GM19468 (cell line): Measurements from ENCODE around the gene KLHDC7A.

Experiments used
- ATAC-seq: cut with Tn5 transposase; IDR thresholded peaks from one replicate; pipeline ENCODE4 v1.9.1; 2021; ENCODE audit warnings: mild to moderate bottlenecking, moderate library complexity, moderate number of reproducible peaks; ENCODE audit not compliant: unreplicated experiment; ENCODE audit errors: extremely low read depth

Gene KLHDC7A

DNA sequence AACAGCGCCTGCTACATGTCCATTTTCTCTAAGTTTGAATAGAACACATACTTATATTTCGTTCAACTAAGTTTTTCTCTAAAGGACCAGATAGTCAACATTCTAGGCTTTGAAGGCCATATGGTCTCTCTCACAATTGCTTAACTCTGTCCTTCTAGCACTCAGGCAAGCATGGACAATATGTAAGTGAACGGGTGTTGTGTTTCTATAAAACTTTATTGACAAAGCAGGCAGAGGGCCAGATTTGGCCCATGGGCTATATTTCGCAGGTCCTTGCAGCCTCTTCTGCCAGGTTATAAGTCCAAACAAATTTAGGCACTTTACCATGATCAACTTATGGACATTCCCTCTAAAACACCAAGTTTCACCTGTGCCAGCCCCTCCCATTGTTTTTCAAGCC, 21.1 kb downstream of the KLHDC7A start:
- no peak for ATAC-seq

DNA sequence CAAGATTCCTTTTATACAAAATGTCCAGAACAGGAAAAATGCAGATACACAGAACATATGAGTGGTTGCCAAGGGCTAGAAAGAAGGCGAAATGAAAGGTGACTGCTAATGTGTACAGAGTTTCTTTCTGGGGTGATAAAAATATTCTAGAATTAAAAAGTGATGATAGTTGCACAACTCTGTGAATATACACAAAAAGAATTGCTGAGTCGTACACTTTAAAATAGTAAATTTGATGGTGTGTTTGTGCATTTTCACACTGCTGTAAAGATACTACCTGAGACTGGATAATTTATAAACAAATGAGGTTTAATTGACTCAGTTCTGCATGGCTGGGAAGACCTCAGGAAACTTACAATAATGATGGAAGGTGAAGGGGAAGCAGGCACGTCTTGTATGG, 23.9 kb downstream of the KLHDC7A start:
- ATAC-seq: no peak

GRCh38 chr1:18505666-18506065, 24.9 kb downstream of the KLHDC7A start:
- ATAC-seq: no peak

DNA sequence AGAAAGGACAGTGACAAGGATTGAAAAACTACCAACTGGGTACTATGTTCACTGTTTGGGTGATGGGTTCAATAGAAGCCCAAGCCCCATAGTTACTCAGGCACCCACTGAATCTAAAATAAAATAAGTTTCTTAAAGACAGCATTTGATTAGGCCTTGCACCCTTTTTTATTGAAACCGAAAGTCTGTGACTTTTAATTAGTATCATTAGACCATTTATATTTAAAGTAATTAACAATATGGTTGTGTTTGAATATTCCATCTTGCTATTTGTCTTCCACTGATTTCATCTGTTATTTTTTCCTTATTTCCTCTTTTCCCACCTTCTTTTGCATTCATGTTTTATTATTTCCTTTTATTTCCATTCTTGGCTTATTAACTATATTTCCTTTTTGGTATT, 27.4 kb downstream of the KLHDC7A start:
- ATAC-seq: no peak

- ATAC-seq: no peak
These were observed 30.6 kb downstream of the KLHDC7A start for GRCh38 chr1:18511149-18511873.

GRCh38 chr1:18511874-18512150, 31.1 kb downstream of the KLHDC7A start:
- ATAC-seq: no peak

DNA sequence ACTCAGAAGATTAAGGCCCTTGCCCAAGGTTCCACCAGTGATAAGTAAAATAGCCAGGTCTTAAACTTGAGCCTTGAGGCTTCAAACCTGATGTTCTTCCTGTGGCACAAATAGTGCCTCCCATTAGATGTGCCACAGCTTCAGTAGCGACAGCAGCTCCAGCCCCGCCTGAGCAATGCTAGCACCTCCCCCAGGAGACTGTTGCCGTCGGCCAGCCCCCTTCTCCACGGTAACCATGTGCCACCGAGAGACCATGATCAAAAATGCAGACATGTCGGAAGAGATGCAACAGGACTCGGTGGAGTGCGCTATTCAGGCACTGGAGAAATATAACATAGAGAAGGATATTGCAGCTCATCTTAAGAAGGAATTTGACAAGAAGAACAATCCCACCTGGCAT, 32.2 kb downstream of the KLHDC7A start:
- ATAC-seq: no peak

DNA sequence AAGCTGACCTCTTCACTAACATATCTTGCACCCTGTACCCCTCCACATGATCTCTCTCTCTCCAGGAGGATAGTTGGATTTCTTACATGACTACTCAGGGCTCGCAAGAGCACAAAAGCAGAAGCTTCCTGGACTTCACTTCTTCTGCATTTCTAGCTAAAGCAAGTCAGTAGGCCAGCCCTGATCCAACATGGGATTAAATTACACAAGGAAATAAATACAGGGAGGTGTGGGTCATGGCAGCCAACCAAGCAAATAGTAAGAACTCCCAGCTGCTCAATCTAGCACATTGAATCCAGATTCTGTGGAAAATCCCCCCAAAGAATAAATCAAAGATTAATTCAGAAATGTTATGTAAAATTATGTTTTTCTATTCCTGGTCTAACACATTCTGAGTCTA, 33.3 kb downstream of the KLHDC7A start:
- no peak for ATAC-seq

- ATAC-seq: no peak
These were observed 34.5 kb downstream of the KLHDC7A start for GRCh38 chr1:18515120-18515667.

DNA sequence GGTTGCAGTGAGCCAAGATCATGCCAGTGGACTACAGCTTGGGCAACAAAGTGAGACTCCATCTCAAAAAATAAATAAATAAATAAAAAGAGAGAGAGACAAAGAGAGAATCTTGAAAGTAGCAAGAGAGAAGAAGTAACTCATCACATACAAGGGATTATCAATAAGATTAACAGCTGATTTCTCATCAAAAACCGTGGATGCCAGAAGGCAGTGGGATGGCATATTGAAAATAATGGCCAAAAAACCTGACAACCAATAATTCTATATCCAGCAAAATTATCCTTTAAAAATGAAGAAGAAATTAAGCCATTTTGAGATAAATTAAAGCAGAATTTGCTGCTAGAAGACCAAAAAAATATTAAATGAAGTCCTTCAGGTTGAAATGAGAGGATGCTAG, 35.7 kb downstream of the KLHDC7A start:
- ATAC-seq: no peak

DNA sequence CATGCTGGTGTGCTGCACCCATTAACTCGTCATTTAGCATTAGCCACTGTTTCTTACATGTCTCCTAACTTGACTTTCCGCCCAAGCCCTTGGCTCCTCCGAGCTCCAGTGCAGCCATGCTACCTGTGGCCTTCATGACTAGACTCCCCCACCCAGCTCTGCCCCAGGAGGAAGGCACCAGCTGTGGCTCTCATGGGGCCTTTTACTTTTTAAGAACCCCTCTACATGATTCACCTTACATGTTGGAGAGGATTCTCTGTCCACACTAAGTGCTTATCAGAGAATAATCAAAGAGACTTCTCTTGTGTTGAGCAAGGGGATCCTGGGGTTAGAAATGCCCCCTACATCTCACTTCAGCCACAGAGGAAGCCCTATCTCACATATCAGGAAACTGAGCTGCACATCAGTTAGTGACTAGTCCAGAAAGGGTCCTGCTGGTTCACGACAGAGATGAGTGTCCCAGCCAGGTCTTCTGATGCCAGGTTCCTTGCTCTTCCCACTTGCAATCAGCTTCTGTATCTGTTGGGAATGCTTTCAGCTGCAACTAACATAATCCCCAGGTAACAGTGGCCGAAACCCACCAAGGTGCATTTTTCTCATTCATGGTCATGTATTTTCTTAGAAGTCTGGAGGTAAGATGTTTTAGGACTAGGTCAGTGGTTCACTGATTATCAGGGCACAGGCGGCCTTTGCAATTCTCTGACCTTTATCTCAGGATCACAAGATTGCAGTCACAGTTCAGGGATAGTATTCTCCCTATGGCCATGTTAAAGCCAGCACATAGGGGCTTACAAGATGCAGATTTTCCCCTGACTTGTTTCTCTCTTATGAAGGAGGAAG, 45.9 kb downstream of the KLHDC7A start:
- ATAC-seq: no peak

DNA sequence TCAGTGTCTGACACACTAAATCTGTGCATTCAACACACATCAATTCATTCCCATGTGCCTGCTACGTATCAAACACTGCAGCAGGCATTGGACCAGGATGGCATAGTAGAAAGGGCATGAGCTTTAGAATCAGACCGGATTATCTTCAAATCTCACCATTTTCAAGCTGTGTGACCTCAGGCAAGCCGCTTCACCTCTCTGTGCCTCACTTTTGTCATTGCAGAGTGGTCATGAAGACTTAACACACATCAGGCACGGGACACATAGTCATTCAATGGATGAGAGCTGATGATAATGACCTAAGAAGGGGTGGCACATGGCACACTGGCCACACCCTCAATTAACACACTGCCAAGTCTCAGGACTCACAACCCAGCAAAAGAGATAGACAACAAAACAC, 46.8 kb downstream of the KLHDC7A start:
- ATAC-seq: no peak

DNA sequence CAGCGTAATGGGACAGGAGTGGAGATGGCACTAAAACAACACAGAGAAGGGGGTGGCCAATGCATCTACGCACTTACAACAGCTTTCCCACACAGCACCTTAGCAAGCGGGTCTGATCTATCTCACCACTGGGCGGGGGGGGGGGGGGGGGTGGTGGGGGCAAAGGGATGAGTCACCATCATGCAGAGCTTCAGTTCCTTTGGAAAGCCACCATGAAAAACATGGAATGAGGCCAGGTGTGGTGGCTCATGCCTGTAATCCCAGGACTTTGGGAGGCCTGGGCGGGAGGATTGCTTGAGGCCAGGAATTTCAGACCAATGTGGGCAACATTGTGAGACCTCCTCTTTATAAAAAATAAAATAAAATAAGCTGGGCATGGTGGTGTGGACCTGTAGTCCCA, 47.2 kb downstream of the KLHDC7A start:
- no peak for ATAC-seq

DNA sequence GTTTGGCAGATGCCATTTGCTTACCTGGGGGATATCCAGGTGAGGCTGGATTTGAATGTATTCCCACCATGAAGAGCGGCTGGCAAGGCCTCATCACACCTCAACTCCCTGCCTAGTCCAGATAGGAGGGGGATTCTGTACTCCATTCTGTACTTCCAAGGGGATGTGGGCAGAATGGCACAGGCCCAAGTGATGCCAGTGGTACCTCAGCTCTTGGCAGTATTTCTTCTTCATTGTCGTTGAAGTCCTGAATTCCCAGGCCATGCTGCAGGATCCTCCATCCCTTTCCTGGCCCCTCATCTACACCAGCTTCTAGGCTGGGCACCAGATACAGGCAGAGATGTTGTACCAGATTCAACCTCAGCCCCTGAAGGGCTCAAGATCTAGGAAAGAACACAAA, 47.9 kb downstream of the KLHDC7A start:
- ATAC-seq: no peak

DNA sequence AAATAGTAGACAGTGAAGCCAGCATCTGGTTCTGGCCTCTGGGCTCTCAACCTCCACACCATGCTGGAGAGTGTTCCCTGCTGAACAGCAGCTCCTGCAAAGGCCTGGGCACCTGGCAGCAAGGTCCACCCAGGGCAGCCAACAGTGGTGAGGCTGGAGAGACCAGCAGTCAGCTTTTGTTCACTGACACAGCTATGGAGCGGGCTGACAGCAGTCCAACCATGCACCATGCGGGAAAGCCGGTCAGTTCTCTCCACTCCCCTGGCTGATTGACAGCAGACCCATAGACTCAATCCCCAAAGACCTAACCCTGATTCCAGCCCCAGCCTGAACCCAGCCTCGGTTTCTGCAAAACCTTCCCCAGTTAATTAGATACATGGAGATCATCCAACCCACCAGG, 49.0 kb downstream of the KLHDC7A start:
- ATAC-seq: no peak

DNA sequence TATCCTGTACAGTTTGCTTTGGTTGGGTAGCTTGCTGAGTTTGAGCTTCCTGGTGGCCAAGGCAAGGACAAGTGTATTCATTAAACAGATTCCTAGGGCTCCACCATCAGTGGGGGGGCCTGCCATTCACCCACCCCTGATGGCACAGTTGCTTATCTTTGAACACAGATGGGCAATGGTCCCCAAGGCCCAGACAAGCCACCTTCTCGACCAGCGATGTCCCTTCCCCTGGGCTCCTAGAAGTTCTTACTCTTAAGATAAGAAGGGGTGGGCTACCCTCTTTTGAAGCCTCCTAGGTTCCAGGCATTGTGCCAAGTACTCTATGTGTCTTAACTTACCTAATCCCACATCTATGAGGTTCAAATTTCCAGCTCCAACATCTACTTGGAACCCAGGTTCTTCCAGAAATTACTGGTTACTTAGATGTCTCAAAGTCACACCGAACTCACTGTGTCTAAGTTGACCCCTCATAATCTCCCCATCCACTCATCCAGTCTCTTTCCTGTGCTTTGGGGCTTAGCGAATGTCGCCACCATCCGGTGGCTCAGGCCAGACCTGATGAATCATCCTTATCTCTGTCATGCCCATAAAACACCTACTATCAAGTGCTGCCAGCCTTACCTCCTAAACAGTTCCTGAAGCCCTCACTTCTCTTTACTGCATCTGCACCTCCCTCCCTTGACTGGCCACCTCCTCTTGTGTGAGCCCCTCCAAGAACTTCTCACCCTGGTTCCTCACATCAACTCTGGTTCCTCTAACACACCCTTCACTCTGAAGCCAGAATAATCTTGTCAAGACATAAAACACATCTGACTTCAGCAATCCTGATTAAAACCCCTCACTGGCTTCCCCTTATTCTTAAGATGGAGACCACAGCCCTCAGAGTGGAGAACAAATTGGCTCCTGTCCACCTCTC, 50.1 kb downstream of the KLHDC7A start:
- ATAC-seq: no peak

DNA sequence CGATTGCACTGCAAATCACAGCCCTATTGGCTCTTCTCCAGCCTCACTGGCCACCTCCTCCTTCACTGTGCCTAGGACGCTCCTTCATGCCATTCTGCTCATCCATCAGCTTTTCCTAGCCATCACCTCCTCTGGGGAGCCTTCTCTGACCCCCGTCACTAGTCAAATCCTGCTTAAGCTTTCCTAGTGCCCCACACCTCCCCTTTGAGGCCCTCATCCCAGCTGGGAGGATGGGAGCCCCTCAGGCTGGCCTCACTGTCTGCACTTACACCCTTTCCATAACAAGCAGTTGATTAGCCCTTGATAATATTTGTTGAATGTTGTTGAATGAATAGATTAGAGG, 50.7 kb downstream of the KLHDC7A start:
- ATAC-seq: no peak

- no peak for ATAC-seq
These were observed 51.9 kb downstream of the KLHDC7A start for GRCh38 chr1:18532390-18533170.

- ATAC-seq: no peak
These were observed 52.5 kb downstream of the KLHDC7A start for GRCh38 chr1:18533259-18533658.

- ATAC-seq: no peak
These were observed 54.1 kb downstream of the KLHDC7A start for GRCh38 chr1:18534810-18535205.
